Urinary bladder (tissue), 4 donors: ENCODE measurements around the gene IFT22. TPM values are rescaled to one million over a fixed set of nuclear protein-coding genes. Genes with fewer than 3 reads are reported as not detected.
"Not testable (repeated sequence)": the region's sequence is repeated elsewhere in the genome, so short reads cannot be mapped to it uniquely, and the experiment has no call there.

Source experiments
- DNase-seq: peaks from one replicate; pipeline ENCODE4 v3.0.0-alpha.2; 2015; ENCODE audit errors: extremely low spot score
- H3K27ac ChIP-seq: one replicate; pipeline ENCODE4 v1.5.1; 2013; ENCODE audit warnings: low read depth, mild to moderate bottlenecking, moderate library complexity
- H3K36me3 ChIP-seq: one replicate; pipeline ENCODE4 v1.6.1; 2013; ENCODE audit warnings: mild to moderate bottlenecking, moderate library complexity; ENCODE audit not compliant: insufficient read depth
- H3K4me1 ChIP-seq: one replicate; pipeline ENCODE4 v1.6.1; 2013; ENCODE audit warnings: mild to moderate bottlenecking, moderate library complexity; ENCODE audit not compliant: insufficient read depth
- H3K4me3 ChIP-seq: one replicate; pipeline ENCODE4 v1.5.1; 2013; ENCODE audit warnings: low read depth, low read length
- WGBS: extraction: QIAGEN DNeasy Blood & Tissue Kit; methylation state at CpG from one replicate; pipeline ENCODE4 v1.1.7; 2013; 5-methylcytosine and 5-hydroxymethylcytosine counted together
- polyA plus RNA-seq: library from polyadenylated mRNA; stranded (reverse); fragments of 200-250 nt; gene quantifications from one replicate; pipeline ENCODE4 v1.2.3, GENCODE V29; 2013
- total RNA-seq: library from RNA; depleted of rRNA; stranded (reverse); fragments of >200 nt; gene quantifications from one replicate; pipeline ENCODE4 v1.2.3, GENCODE V29; 2014
- donor health status: healthy with polysubstance abuse.
- donor health status: healthy.

Gene IFT22
- total and polyA plus RNA-seq, 2 donors, result 28.2 to 32.9 TPM

DNA sequence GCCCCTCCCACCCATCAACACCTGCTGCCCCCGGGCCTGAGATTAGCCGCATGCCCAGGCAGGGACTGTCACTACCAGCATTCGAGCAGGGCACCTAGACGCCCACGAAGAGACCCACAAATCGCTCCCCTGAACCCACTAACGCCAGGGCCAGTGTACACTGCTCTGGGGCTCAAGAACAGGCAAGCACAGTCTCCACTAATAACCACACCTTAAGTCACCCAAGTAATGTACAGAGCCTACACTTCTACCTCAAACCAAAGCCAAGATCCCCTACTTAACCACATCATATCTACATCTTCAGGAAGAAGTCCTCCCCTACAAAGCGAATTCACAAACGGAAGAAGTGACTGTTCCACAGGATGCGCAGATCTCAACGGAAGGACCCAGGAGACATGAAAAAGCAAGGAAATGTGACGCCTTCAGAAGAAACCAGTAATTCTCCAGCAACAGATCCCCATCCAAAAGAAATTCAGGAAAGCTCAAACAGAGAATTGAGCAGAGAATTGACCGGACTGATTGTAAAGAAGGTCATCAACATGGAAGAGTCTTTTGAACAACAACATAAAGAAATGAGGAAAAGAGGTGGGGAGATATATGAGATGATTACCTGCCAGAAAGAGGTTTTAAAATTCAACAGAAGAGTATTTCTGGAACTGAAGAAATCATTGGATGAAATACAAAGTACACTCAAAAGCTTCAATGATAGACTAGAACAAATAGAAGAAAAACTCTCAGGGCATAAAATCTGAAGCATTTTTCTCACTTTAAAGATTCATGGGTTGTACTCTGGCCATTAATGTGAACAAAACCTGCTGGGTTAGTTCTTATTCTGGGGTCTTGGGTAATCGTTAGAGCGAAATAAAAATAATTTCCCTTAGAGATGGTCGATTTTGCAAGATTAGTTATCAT lies 20.9 kb downstream of the IFT22 start:
- WGBS, result 57% methylated on average over 16 of the region's 16 CpGs
- Histone ChIP-seq H3K27ac (no peak overlapping the region), H3K36me3 (no peaks in the 10 kb centered on the region), H3K4me1 (peaks cover 1% of the 10 kb centered on the region), H3K4me3 (no peak overlapping the region)
- DNase-seq, result no peak

DNA sequence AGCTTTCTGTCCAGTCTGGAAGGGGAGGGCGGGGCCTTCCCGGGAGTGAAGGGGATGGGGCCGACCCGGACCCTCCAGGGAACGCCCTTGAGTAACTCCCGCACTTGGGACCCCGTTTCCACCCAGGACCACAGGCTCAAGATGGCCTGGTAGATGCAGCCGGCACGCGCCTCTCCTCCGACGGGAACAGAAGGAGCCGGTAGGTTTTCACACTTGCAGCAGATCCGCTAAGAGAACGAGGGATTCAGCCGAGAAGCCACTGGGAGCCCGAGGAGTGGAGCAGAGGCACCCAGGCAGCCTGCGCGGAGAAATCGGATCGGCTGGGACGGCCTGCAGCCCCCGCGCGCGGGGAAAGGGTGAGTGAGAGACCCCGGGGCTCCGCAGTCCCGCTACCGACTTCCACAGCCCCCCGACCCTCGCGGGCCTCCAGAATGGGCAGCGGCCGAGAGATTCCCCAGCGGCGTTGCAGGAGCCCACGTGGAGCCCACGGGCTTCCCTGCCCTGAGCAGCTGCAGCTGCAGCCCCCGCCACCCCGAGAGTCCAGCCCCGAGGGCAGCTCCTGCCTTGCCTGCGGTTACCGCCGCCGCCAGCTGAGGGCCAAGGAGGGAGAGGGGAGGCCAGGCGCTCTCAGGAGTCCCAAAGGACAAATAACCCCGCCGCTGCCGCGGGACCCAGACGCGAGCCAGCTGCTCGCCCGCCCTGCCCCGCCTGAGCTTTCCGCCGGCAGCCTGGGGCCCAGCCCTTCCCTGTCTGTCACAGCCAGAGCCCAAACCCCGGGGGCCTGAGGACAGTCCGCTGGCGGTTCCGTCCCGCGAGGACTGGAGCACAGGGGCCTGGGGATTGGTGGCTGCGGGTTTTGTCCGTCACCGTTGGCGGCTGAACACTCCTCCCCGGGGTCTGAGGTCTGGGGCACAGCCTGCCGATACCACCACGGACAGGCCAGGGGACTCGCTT lies 21.8 kb downstream of the IFT22 start:
- H3K4me3 ChIP-seq, result no peak overlapping the region
- H3K36me3 ChIP-seq, result no peaks in the 10 kb centered on the region
- H3K27ac ChIP-seq, result no peak overlapping the region
- DNase-seq, result no peak
- 3% methylated on average over 72 of the region's 72 CpGs for WGBS
- H3K4me1 ChIP-seq, result peaks cover 1% of the 10 kb centered on the region

DNA sequence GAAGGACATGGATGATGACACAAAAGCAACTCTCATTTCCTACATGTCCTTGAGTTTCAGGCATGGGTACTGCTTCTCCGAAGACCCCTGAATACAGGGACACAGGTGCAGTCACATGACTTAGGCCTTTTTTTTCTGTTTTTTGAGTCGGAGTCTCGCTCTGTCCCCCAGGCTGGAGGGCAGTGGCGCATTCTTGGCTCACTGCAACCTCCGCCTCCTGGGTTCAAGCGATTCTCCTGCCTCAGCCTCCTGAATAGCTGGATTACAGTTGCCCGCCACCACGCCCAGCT lies 26.8 kb downstream of the IFT22 start:
- WGBS, result 73% methylated on average over 8 of the region's 8 CpGs
- Histone ChIP-seq H3K4me1 (peaks cover 1% of the 10 kb centered on the region), H3K4me3 (no peak overlapping the region), H3K27ac (no peak overlapping the region), H3K36me3 (no peaks in the 10 kb centered on the region)
- no peak for DNase-seq

GRCh38 chr7:101294039-101294831 lies 27.4 kb downstream of the IFT22 start:
- DNase-seq, result no peak
- WGBS, result 32% methylated on average over 12 of the region's 12 CpGs
- Histone ChIP-seq H3K4me1 (no peaks in the 10 kb centered on the region), H3K4me3 (no peak overlapping the region), H3K27ac (no peak overlapping the region), H3K36me3 (no peaks in the 10 kb centered on the region)

GRCh38 chr7:101293069-101294021 lies 28.3 kb downstream of the IFT22 start:
- not testable (repeated sequence) for H3K4me3 ChIP-seq, DNase-seq, H3K27ac ChIP-seq, H3K4me1 ChIP-seq, H3K36me3 ChIP-seq
- WGBS, result 42% methylated on average over 16 of the region's 16 CpGs

- not testable (repeated sequence) for H3K27ac ChIP-seq, DNase-seq, H3K36me3 ChIP-seq, H3K4me1 ChIP-seq, H3K4me3 ChIP-seq
- 66% methylated on average over 5 of the region's 5 CpGs for WGBS
Observed at GRCh38 chr7:101292566-101292965, 29.0 kb downstream of the IFT22 start.

DNA sequence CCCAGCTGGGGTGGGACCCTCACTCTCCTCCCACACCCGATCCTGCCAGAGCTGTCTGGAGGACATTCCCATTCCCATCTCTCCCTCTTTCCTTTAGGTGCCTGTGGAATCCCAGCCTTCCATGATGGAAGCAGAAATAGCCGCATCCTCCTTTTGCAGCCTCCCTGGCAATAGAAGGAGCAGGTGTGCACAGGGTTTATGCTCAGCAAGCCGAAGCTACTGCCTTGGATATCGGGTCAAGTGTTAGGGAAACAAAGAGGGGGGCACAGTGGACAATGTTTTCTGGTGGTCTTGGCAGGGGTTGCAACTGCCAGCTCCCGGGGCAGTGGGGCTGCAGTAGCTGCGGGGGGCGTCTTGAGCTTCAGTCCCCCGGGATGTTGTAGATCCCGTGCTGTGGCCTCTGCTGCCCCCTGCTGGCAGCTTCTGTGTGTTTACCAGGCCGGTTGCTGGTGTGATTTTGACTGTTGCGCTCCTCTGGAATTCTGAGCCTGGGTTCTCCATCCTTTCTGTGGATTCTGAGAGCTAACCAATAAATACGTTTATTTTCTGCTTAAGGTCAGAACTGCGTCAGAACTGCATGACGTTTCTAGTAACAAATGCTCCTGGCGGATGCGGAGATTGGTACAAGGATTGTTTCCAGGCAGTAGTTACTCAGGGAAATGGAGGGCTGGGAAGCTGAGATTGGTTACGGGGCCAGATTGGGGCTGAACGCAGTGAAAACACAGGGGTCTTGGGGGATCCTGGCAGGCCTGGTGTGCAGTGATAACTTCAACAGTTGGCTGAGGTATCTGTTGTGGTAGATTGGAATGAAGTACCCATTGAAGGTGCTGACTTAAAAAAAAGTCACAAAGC lies 31.2 kb downstream of the IFT22 start:
- H3K4me3 ChIP-seq, H3K4me1 ChIP-seq, H3K36me3 ChIP-seq, H3K27ac ChIP-seq, DNase-seq: not testable (repeated sequence)
- WGBS, result 19% methylated on average over 17 of the region's 18 CpGs

- DNase-seq, H3K4me3 ChIP-seq, H3K27ac ChIP-seq, H3K4me1 ChIP-seq, H3K36me3 ChIP-seq: not testable (repeated sequence)
- 50% methylated on average over 4 of the region's 4 CpGs for WGBS
Observed at GRCh38 chr7:101289687-101290086, 31.9 kb downstream of the IFT22 start.

DNA sequence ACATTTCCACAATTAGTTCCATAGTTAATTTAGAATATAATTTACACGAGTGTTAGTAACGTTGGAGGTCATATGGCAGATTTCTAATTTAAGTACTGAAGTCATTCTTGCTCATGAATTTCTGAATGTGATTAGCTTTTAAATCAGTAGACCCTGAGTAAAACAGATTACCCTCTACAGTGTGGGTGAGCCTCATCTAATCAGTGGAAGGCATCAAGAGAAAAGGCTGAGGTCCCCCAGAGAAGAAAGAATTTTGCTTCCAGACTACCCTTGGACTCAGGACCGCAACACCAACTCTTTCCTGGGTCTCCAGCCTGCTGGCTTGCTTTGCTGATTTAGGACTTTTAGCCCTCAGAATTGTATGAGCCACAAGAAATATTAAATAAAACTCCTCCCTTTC lies 33.2 kb downstream of the IFT22 start:
- 91% methylated on average over 3 of the region's 3 CpGs for WGBS
- Histone ChIP-seq H3K27ac (no peak overlapping the region), H3K4me3 (no peak overlapping the region), H3K4me1 (no peaks in the 10 kb centered on the region), H3K36me3 (no peaks in the 10 kb centered on the region)
- DNase-seq, result no peak

GRCh38 chr7:101287032-101287431 lies 34.6 kb downstream of the IFT22 start:
- Histone ChIP-seq H3K4me1 (no peaks in the 10 kb centered on the region), H3K4me3 (no peak overlapping the region), H3K36me3 (no peaks in the 10 kb centered on the region), H3K27ac (no peak overlapping the region)
- 68% methylated on average over 6 of the region's 6 CpGs for WGBS
- no peak for DNase-seq

DNA sequence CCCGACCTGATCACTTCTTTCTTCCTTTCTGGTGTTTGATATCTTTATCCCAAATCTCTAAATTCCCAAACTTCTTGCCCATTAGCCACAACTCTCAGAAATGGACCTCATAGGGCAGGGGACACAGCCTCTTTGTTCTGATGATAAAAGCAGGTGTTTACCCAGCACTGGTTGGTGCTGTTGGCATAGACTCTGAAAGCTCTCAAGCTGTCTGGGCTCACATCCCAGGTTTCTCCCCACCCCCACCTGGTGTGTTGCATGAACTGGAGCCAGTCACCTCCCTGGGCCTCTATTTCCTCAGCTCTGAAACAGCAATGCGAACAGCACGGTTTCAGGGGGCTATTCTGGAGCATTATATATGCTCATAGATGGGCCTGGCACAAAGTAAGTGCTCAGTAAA lies 35.7 kb downstream of the IFT22 start:
- H3K4me1 ChIP-seq, DNase-seq, H3K36me3 ChIP-seq, H3K4me3 ChIP-seq, H3K27ac ChIP-seq: not testable (repeated sequence)
- 65% methylated on average over 3 of the region's 3 CpGs for WGBS

DNA sequence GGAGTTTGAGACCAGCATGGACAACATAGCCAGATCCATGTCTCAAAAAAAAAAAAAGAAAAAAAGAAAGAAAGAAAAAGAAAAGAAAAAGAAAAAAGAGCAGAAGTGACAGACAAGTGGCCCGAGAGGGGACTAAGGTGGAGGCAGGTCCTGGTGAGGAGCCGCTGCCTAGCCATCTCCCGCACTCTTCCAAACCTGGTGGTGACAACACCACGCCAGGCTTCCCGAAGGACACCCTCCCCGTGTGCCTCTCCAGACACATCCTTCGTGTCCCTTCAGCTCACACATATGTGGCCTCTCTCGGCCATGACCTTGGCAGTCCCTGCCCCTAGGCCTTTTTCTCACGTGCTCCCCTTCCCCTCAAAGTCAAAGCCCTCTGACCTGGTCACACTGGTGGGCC lies 36.4 kb downstream of the IFT22 start:
- Histone ChIP-seq H3K4me1 (no peaks in the 10 kb centered on the region), H3K27ac (no peak overlapping the region), H3K4me3 (no peak overlapping the region), H3K36me3 (no peaks in the 10 kb centered on the region)
- DNase-seq, result no peak
- WGBS, result 80% methylated on average over 9 of the region's 9 CpGs
